K562 (cell line): ENCODE measurements around the gene RPLP2. TPM values are rescaled to one million over a fixed set of nuclear protein-coding genes. Genes with fewer than 3 reads are reported as not detected.

Experiments
- ATAC-seq: fragments of 200-7000 bp; cut with Tn5 transposase; 3 replicates; pipeline ENCODE4 v1.9.1; 2020; ENCODE audit warnings: moderate library complexity
- BruUV-seq: library from RNA; stranded (reverse); fragments of 400-500 nt; replicated peaks from 2 replicates; lab custom pipeline; 2021; lab: Mats Ljungman, UMichigan
- CTCF ChIA-PET: fragments of 300-600 bp; formaldehyde crosslinking; extraction: SDS; loops from one replicate; lab custom pipeline; 2021; ENCODE audit warnings: low intra/inter-chr PET ratio; lab: Yijun Ruan, JAX
- POLR2A ChIA-PET: fragments of 300-600, 350-650 bp; sonication (Branson Sonifier 250); formaldehyde crosslinking; extraction: SDS; loops from one replicate; lab custom pipeline; 2021; ENCODE audit warnings: antibody characterized with exemption, inconsistent platforms; lab: Yijun Ruan, JAX
- DNase-seq, 4 experiments: peaks; one replicate each; pipeline versions ENCODE4 v3.0.0 to v3.0.0-alpha.2; 2011 to 2018; ENCODE audit warnings: low spot score in 3 of 4, mixed read lengths in 3 of 4; ENCODE audit errors: extremely low read depth in 1 of 4
- FAIRE-seq: peaks from 2 replicates; lab custom pipeline; 2011; peaks lifted over from hg19 to GRCh38; lab: Jason Lieb, UNC
- H2AFZ ChIP-seq: 2 replicates; pipeline ENCODE4 v1.6.0; 2011; ENCODE audit warnings: low read depth, low read length, control low read depth, inconsistent platforms
- H3K27ac ChIP-seq: fragments of 200-600 bp; 3 replicates; pipeline ENCODE4 v1.8.0; 2011; ENCODE audit warnings: low read depth, mild to moderate bottlenecking, control low read depth, inconsistent platforms, low read length, moderate library complexity, mixed read lengths; ENCODE audit errors: extremely low read depth
- H3K27me3 ChIP-seq, 2 experiments: fragments of 300-600 bp in 1 of 2; 2 replicates in 1 of 2; 3 replicates in 1 of 2; pipeline versions ENCODE4 v1.6.0 to v1.8.0; 2011; ENCODE audit warnings: inconsistent platforms in 2 of 2, low read length in 2 of 2, mild to moderate bottlenecking in 1 of 2, mixed read lengths in 1 of 2, moderate library complexity in 1 of 2; ENCODE audit not compliant: control insufficient read depth in 2 of 2, insufficient read depth in 2 of 2
- H3K36me3 ChIP-seq: fragments of 300-600 bp; 3 replicates; pipeline ENCODE4 v1.8.0; 2011; ENCODE audit warnings: mild to moderate bottlenecking, low read length, inconsistent platforms; ENCODE audit not compliant: control insufficient read depth, insufficient read depth
- H3K4me1 ChIP-seq, 2 experiments: fragments of 200-600 bp in 1 of 2; replicated peaks in 1 of 2; 2 replicates in 1 of 2; 3 replicates in 1 of 2; pipeline versions ENCODE4 v1.5.1 to v1.8.0; 2011; ENCODE audit warnings: inconsistent platforms in 2 of 2, low read length in 2 of 2, mild to moderate bottlenecking in 1 of 2, mixed read lengths in 1 of 2, moderate library complexity in 1 of 2; ENCODE audit not compliant: control insufficient read depth in 2 of 2, insufficient read depth in 2 of 2
- H3K4me2 ChIP-seq: 2 replicates; pipeline ENCODE4 v1.6.1; 2011; ENCODE audit warnings: low read length, control low read depth, inconsistent platforms, mixed read lengths; ENCODE audit not compliant: insufficient read depth
- H3K4me3 ChIP-seq: fragments of 200-600 bp; sonication (generic), shearing (Covaris generic); 2 replicates; pipeline ENCODE4 v1.5.1; 2016; ENCODE audit warnings: control low read depth, inconsistent platforms
- H3K79me2 ChIP-seq: fragments of 200-600 bp; 3 replicates; pipeline ENCODE4 v1.8.0; 2011; ENCODE audit warnings: low read length, inconsistent platforms; ENCODE audit not compliant: control insufficient read depth, insufficient read depth
- H3K9ac ChIP-seq, 2 experiments: 2 replicates each; pipeline versions ENCODE4 v1.6.0 to v1.6.1; 2011; ENCODE audit warnings: low read depth in 2 of 2, low read length in 2 of 2, control low read depth in 1 of 2, inconsistent platforms in 1 of 2, mild to moderate bottlenecking in 1 of 2, mixed read lengths in 1 of 2; ENCODE audit not compliant: insufficient read depth in 1 of 2
- H3K9me1 ChIP-seq: one replicate; pipeline ENCODE4 v1.6.0; 2011; ENCODE audit warnings: inconsistent platforms, mild to moderate bottlenecking, low read length, moderate library complexity; ENCODE audit not compliant: control insufficient read depth, insufficient read depth
- H3K9me3 ChIP-seq: replicated peaks from 2 replicates; pipeline ENCODE4 v1.5.1; 2011; ENCODE audit warnings: low read depth, low read length, inconsistent platforms; ENCODE audit not compliant: control insufficient read depth, insufficient read depth
- H4K20me1 ChIP-seq: replicated peaks from 2 replicates; pipeline ENCODE4 v1.6.1; 2011; ENCODE audit warnings: low read length, inconsistent platforms, mixed read lengths; ENCODE audit not compliant: control insufficient read depth, insufficient read depth
- KLF1 ChIP-seq: fragments of 450-650 bp; IDR thresholded peaks from 2 replicates; pipeline ENCODE4 v1.6.1; 2016; ENCODE audit warnings: missing genetic modification characterization, missing compliant biosample characterization
- MYNN ChIP-seq, 2 experiments: sonication (generic); formaldehyde crosslinking in 1 of 2; IDR thresholded peaks; 2 replicates each; pipeline versions ENCODE4 v1.5.0 to v1.6.1; 2016 to 2020; ENCODE audit warnings: antibody characterized with exemption in 1 of 2, missing genetic modification reagents in 1 of 2
- RFX1 ChIP-seq: fragments of 450-650 bp; IDR thresholded peaks from 2 replicates; pipeline ENCODE4 v1.6.1; 2016; ENCODE audit warnings: mild to moderate bottlenecking, moderate library complexity
- SMAD3 ChIP-seq: fragments of 450-650 bp; formaldehyde crosslinking; conservative IDR thresholded peaks from 2 replicates; pipeline ENCODE4 v1.4.0; 2020; ENCODE audit warnings: mild to moderate bottlenecking
- WGBS: fragments of 100-300 bp; shearing (Covaris generic); methylation state at CpG from one replicate; pipeline ENCODE4 v1.1.6; 2016; ENCODE audit warnings: low coverage, mixed read lengths; ENCODE audit not compliant: insufficient coverage; ENCODE audit errors: missing lambda C conversion rate; 5-methylcytosine and 5-hydroxymethylcytosine counted together
- in situ Hi-C: fragments of 300-500 bp; cut with MboI; formaldehyde crosslinking; loops from 4 replicates; pipeline ENCODE4 v1.15.0; 2018; ENCODE audit warnings: inconsistent platforms, mixed read lengths
- intact Hi-C: fragments of 100-400 bp; cut with micrococcal nuclease; formaldehyde crosslinking; loops from 2 replicates; pipeline ENCODE4 v1.14.2; 2022
- polyA plus RNA-seq, 8 experiments: library from polyadenylated mRNA; depleted of rRNA in 4 of 8; stranded (reverse) in 5 of 8; unstranded in 3 of 8; fragments of >200 nt; fragmentation: Nextera tagmentation in 2 of 8; fragmentation: Illumina TruSeq in 1 of 8; extraction: Ambion mirVana in 2 of 8; extraction: Trizol in 1 of 8; gene quantifications; 2 replicates each; pipeline versions ENCODE4 v1.2.1 to v1.2.3, GENCODE V29; 2011 to 2014; ENCODE audit warnings: inconsistent platforms in 1 of 8, missing spikeins in 1 of 8
- total RNA-seq, 7 experiments: library from RNA; depleted of rRNA in 6 of 7; stranded (reverse); fragments of >200 nt in 6 of 7; fragmentation: Illumina TruSeq in 2 of 7; extraction: Trizol in 2 of 7; gene quantifications; 2 replicates each; pipeline versions ENCODE4 v1.2.1 to v1.2.3, GENCODE V29; 2011 to 2021; ENCODE audit warnings: low replicate concordance in 1 of 7
- TF ChIP-seq, protein P1 (sequence below): sonication (generic); formaldehyde crosslinking; IDR thresholded peaks from 2 replicates; pipeline ENCODE4 v1.8.0; 2023; ENCODE audit warnings: mild to moderate bottlenecking, missing genetic modification reagents
- TF ChIP-seq, protein P2 (sequence below): sonication (generic); formaldehyde crosslinking; IDR thresholded peaks from 2 replicates; pipeline ENCODE4 v1.8.1; 2022; ENCODE audit warnings: missing genetic modification reagents
- TF ChIP-seq, protein P3 (sequence below): sonication (generic); formaldehyde crosslinking; IDR thresholded peaks from 2 replicates; pipeline ENCODE4 v1.8.0; 2022; ENCODE audit warnings: missing genetic modification reagents, mild to moderate bottlenecking, borderline replicate concordance
- TF ChIP-seq, protein P4 (sequence below): sonication (generic); formaldehyde crosslinking; IDR thresholded peaks from 2 replicates; pipeline ENCODE4 v1.8.0; 2022; ENCODE audit warnings: mild to moderate bottlenecking, missing genetic modification reagents

Gene RPLP2
- total and polyA plus RNA-seq, 9 of the 15 experiments (the other 6 are each of a cell fraction or from before 2014, with no cell fraction given): 528 to 3,807 (median 1,633) TPM

DNA sequence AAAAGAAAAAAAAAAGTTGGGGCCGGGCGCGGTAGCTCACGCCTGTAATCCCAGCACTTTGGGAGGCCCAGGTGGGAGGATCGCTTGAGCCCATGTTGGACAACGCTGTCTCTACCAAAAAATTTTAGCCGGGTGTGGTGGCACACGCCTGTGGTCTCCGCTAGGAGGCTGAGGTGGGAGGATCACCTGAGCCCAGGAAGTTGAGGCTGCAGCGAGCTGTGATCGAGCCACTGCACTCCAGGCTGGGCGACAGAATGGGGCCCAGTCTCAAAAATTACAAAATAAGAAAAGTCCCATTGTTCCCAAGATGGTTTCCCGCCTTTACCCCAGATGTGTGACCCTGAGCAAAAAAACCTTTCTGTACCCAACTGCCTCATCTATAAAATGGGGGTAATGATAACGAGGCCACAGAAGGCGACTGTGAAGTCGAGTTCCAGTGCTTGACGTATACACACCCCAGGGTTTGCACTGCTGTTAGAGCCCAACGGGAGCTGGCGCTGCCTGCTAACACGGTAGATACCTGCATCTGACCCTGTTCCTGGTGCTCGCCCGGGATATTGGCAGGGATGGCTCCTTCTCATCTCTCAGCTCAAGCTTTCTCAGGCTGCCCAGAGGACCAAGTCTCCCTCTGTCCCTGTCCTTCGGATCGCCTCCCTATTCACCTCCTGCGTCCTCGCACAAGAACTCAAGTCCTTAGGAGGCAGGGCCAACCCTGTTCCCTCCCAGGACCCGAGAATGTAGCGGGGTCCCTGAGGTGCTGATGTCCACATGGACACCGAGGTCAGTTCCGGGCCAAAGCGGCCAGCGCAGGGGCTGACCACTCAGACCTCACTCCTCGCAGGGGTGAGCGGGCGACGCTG is 1.1 kb upstream of the RPLP2 start (continued):
- TF ChIP-seq, protein P1, sequence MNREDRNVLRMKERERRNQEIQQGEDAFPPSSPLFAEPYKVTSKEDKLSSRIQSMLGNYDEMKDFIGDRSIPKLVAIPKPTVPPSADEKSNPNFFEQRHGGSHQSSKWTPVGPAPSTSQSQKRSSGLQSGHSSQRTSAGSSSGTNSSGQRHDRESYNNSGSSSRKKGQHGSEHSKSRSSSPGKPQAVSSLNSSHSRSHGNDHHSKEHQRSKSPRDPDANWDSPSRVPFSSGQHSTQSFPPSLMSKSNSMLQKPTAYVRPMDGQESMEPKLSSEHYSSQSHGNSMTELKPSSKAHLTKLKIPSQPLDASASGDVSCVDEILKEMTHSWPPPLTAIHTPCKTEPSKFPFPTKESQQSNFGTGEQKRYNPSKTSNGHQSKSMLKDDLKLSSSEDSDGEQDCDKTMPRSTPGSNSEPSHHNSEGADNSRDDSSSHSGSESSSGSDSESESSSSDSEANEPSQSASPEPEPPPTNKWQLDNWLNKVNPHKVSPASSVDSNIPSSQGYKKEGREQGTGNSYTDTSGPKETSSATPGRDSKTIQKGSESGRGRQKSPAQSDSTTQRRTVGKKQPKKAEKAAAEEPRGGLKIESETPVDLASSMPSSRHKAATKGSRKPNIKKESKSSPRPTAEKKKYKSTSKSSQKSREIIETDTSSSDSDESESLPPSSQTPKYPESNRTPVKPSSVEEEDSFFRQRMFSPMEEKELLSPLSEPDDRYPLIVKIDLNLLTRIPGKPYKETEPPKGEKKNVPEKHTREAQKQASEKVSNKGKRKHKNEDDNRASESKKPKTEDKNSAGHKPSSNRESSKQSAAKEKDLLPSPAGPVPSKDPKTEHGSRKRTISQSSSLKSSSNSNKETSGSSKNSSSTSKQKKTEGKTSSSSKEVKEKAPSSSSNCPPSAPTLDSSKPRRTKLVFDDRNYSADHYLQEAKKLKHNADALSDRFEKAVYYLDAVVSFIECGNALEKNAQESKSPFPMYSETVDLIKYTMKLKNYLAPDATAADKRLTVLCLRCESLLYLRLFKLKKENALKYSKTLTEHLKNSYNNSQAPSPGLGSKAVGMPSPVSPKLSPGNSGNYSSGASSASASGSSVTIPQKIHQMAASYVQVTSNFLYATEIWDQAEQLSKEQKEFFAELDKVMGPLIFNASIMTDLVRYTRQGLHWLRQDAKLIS (CRISPR knock-in tag): no peak
- TF ChIP-seq, all 486 proteins: peak for 34

DNA sequence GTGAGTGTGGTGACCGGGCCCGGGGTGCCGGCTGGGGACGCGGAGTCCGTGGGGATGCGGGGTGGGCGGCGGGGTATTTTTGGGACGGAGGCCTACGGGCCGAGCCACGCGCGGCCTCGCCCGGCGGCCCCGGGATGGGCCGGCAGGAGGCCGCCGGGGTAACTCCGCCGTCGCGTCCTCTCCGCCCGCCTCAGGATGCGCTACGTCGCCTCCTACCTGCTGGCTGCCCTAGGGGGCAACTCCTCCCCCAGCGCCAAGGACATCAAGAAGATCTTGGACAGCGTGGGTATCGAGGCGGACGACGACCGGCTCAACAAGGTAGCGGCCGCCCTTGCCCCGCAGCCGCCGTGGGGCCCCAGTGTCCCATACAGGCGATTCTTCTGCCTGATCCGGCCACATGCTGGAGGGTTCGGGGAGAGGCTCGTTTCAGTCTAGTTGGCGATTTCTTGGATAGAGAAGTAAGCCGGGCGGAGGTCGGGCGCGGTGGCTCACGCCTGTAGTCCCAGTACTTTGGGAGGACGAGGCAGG is 337 bp downstream of the RPLP2 start:
- in situ Hi-C loops: no loop called here
- peaks cover 24% of the 10 kb centered on the region for H4K20me1 ChIP-seq
- intact Hi-C loops: no loop called here
- no peak for TF ChIP-seq MYNN (IDR thresholded peaks at IDR 0.05)
- TF ChIP-seq MYNN (CRISPR knock-in tag; IDR thresholded peaks at IDR 0.05): no peak
- TF ChIP-seq, protein P2, sequence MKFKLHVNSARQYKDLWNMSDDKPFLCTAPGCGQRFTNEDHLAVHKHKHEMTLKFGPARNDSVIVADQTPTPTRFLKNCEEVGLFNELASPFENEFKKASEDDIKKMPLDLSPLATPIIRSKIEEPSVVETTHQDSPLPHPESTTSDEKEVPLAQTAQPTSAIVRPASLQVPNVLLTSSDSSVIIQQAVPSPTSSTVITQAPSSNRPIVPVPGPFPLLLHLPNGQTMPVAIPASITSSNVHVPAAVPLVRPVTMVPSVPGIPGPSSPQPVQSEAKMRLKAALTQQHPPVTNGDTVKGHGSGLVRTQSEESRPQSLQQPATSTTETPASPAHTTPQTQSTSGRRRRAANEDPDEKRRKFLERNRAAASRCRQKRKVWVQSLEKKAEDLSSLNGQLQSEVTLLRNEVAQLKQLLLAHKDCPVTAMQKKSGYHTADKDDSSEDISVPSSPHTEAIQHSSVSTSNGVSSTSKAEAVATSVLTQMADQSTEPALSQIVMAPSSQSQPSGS: no peak
- TF ChIP-seq, protein P3, sequence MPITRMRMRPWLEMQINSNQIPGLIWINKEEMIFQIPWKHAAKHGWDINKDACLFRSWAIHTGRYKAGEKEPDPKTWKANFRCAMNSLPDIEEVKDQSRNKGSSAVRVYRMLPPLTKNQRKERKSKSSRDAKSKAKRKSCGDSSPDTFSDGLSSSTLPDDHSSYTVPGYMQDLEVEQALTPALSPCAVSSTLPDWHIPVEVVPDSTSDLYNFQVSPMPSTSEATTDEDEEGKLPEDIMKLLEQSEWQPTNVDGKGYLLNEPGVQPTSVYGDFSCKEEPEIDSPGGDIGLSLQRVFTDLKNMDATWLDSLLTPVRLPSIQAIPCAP: no peak
- TF ChIP-seq, protein P4, sequence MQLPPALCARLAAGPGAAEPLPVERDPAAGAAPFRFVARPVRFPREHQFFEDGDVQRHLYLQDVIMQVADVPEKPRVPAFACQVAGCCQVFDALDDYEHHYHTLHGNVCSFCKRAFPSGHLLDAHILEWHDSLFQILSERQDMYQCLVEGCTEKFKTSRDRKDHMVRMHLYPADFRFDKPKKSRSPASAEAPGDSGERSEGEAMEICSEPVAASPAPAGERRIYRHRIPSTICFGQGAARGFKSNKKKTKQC (CRISPR knock-in tag): 0 out of 2 replicates have a peak, but pooled peaks have one; percentile 7
- no peak for TF ChIP-seq KLF1 (tag)
- TF ChIP-seq RFX1: no peak
- TF ChIP-seq SMAD3 (CRISPR knock-in tag): no peak

More for the DNA sequence above, 337 bp downstream of the RPLP2 start:
- Histone ChIP-seq H3K27me3 (no peaks in the 10 kb centered on the region), H3K9me1 (no peaks in the 10 kb centered on the region), H3K9me3 (no peaks in the 10 kb centered on the region), H3K79me2 (peaks cover 71% of the 10 kb centered on the region), H3K36me3 (peaks cover 41% of the 10 kb centered on the region), H3K9ac (peak overlapping the region; percentile 94 to 98), H3K4me1 (peaks cover 20 to 57% of the 10 kb centered on the region in 2 experiments; a peak in 4 of 5 replicates), H3K4me2 (peak overlapping the region; percentile 100), H3K27ac (peak overlapping the region; percentile 98), H2AFZ (peak overlapping the region; percentile 98; the same call in 1 of the 2 replicates), H3K4me3 (peak overlapping the region; percentile 99)
- peak in 1 of 4 experiments; percentile 75 for DNase-seq
- no peak for FAIRE-seq
- under 1% methylated on average over 29 of the region's 55 CpGs for WGBS
- peak; percentile 2 for ATAC-seq
- CTCF ChIA-PET: no interaction called here
- BruUV-seq: TSS peak; percentile 65
- POLR2A ChIA-PET: interaction anchor here (0.6 to 2.2 kb wide), 14 partner anchors 8 to 228 kb away, joined by 3 to 22 read pairs (median 4); partner anchors contain the start of gene PNPLA2
